HL-60 (cell line): ENCODE results near the gene DGKI.

Source experiments
- CTCF ChIP-seq: IDR thresholded peaks from one replicate; pipeline ENCODE4 v1.5.1; 2011; ENCODE audit warnings: low read length, control low read depth, inconsistent platforms; ENCODE audit not compliant: insufficient read depth
- POLR2AphosphoS5 ChIP-seq: IDR thresholded peaks from 2 replicates; pipeline ENCODE4 v1.6.1; 2012; ENCODE audit warnings: low read depth
- REST ChIP-seq: IDR thresholded peaks from 2 replicates; pipeline ENCODE4 v1.6.1; 2012; ENCODE audit warnings: low read depth; ENCODE audit not compliant: insufficient replicate concordance

- TF ChIP-seq CTCF (no peak), POLR2AphosphoS5 (no peak), REST (no peak)
These were observed 212.4 kb downstream of the DGKI start for GRCh38 chr7:137634356-137634755.
